DLD1 (cell line): Measurements from ENCODE around the gene SYT8.

Experiments
- in situ Hi-C: cut with HindIII; loops from 2 replicates; pipeline ENCODE4 v1.10.0; 2017; ENCODE audit warnings: low sequenced_read_pairs

The SYT8 gene

DNA sequence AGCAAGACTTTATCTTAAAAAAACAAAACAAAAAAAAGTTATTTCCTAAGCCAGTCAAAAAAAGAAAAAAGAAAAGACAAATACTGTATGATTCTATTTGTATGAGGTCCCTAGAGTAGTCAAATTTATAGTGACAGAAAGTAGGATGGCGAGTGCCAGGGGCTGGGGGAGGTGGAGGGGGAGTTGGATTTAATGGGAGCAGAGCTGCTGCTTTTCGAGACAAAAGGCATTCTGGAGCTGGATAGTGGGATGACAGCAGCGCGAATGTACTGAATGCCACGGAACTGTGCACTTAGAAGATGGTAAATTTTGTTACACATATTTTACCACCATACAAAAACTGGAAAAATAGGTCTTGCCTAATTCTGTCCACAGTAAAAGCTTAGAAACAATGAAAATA is 17.8 kb upstream of the SYT8 start:
- in situ Hi-C loops, result loop anchor here (10.0 kb wide), 1 partner anchor 112 kb away; no protein-coding TSS in a partner anchor

DNA sequence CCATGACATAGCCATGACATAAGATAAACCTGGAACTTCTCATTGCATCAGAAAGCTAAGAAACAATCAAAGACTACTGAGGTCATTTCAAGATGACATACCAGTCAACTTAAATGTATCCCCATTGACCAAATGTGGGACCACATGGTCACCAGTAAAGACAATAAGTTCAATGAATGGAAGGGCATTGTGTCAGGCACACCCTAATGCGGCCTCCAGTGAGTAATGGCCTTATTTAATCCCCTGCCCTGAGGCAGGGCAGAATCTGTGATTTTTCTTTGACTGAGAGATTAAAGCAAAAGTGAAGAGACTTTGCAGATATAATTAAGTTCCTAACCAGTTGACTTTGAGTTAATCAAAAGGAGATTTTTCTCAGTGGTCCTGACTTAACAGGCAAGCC is 17.3 kb upstream of the SYT8 start:
- in situ Hi-C loops, result loop anchor here (10.0 kb wide), 1 partner anchor 113 kb away; no protein-coding TSS in a partner anchor

DNA sequence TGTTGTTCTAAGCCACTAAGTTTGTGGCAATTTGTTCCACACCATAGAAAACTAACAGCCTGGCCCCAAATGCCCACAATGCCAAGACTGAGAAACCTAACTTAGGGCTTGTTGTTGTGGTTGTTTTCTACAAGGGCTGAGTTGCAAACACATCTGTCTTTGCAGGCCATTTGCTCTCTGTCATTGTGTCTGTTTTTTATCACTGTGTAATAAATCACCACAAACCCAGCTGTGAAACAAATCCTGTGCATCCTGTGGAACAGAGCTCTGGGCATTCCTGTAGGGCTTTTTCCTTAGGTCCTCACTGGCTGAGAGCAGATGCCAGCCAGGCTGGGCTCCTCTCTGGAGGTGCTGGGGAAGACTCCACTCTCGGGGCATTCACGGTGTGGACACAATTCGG is 15.7 kb upstream of the SYT8 start:
- in situ Hi-C loops, result loop anchor here (10.0 kb wide), 1 partner anchor 114 kb away; no protein-coding TSS in a partner anchor

- in situ Hi-C loops, result loop anchor here (10.0 kb wide), 1 partner anchor 46 kb away; no protein-coding TSS in a partner anchor
Observed at GRCh38 chr11:1820463-1821325, 14.1 kb upstream of the SYT8 start.

- in situ Hi-C loops, result loop anchor here (10.0 kb wide), 1 partner anchor 47 kb away; no protein-coding TSS in a partner anchor
Observed at GRCh38 chr11:1821562-1821961, 13.2 kb upstream of the SYT8 start.

DNA sequence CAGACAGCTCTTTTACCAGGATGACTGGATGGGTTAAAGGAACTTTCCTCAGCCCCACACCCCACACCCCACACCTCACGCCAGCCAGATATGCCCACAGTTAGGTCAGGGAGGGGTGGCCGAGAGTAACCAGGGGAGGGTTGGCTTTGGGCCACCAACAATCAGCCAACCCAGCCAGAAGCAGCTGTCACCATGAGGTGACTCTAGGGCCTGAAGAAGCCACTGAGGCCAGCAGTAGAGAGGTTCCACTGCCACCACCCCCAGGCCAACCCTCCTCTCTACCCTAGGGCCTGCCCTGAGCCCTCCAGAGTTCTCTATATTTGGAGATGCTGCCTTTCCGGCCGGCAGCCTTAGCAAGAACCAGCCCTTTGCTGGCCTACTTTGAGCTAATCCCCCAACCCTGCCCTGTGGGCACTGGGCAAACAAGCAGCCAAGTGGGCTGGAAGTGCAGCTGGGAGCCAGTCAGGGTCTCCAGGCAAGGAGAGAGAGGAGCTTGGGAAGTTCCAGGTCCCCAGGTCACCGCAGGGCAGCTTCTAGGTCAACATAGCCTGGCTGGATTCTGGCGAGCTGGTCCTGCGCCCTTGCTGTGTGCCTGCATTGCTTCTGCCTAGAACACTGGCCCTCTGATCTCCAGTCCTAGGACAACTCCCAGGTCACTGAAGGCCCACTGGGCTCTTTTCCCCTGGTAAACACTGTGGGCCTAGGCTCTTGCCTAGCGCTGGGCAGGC is 12.0 kb upstream of the SYT8 start:
- in situ Hi-C loops, result loop anchor here (10.0 kb wide), 1 partner anchor 48 kb away; no protein-coding TSS in a partner anchor

DNA sequence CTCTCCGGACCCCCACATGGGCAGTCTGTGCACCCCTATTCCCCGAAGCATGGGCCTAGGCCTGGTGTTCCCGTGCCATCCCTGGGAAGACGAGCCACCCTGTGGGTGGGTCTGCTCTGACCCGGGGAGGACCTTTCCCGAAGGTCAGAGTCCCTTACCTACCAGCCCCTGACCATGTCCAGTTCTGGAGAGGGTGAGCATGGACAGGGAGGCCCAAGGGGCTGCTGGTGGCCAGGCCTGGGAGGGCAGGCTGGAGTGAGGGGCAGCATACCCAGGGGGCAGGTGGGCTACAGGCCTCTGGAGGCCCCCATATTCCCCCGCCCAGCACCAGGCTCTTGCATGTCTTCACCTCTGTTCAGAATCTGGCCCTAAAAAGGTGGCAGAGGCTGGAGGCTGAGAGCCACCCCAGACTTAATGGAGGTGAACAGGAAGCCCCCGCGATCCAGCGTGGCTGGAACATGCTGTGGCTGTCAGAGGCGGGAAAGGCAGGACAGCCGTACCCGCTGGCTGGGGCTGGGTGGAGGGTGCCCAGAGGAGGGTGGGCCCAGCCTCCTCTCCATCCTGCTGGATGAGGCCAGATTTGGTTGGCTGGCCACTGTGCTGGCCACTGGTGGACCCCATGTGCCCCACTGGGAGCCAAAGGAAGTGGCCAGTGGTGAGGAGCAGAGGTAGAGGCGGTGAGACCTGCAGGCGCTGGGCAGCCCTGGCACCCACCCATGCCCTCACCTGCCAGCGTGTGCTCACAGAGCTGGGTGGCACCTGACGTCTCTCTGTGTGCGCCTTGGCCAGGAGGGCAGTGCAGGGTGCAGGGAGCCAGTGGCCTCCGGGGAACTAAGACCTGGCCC is 11.2 kb upstream of the SYT8 start:
- in situ Hi-C loops, result loop anchor here (10.0 kb wide), 1 partner anchor 49 kb away; no protein-coding TSS in a partner anchor

DNA sequence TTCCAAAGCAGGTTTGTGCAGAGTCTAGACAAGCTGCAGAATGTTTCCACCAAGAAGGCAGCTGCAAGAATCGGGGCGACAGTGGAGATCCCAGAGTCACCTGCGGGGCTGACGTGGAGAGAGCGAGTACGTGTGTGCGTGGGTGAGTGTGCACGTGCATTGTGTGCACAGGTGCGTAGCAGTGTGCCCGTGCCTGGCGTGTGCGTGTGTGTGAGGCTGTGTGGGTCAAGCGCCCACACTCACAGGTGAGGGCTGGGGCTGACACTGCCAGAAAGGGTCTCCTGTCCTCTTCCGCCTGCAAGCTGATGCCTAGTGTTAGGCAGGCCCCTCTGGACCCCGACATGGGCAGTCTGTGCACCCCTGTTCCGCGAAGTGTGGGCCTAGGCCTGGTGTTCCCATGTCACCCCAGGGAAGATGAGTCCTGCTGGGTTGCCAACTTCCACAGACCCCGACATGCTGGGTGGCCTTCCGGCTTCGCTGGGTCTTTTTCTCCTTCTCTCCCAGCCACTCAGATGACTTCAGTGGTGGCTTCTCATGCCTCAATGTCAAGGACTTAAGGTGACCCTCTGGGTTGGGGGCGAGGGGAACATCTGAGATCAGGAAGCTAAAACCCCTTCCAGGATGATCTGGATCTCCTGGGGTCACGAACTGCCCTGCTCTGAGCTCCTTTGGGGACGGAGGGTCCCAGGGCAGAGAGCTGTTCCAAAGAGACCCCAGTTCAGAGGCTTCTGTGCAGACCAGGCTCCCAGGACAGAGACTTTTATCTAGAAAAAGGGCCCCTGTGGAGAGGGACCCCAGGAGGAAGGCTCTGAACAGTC is 10.4 kb upstream of the SYT8 start:
- in situ Hi-C loops, result loop anchor here (10.0 kb wide), 1 partner anchor 50 kb away; no protein-coding TSS in a partner anchor

DNA sequence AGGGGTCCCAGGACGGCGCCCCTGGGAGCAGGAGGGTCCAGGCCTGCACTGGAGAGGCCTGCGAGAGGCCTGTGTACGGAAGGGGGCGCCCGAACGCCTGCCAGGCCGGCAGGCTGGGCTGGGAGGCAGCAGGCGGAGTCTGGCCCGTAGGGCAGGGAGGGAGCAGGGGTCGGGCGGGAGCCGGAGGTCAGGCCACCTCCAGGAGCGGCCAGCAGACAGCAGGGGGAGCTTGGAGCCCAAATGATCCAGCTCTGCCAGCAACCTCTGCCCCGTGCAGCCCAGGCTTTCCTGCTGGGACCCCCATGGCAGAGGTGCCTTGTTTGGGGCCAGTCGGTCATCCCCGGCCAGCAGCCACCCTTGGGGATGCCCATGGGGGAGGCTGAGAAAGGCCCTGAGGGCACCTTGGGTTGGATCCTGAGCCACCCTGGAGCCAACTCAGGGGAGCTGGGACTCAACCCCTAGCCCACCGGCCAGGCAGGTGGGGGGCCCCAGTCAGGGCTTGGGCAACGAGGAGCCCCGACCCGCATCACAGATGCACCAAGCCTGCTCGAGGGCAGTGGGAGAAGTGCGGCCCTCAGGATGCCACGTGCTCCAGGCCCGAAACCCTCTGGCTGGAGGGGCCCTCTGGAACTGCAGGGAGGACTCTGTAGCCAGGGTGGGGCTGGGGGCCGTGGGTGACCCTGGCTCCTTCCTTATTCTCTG is 9.6 kb upstream of the SYT8 start:
- in situ Hi-C loops, result loop anchor here (10.0 kb wide), 1 partner anchor 50 kb away; no protein-coding TSS in a partner anchor

DNA sequence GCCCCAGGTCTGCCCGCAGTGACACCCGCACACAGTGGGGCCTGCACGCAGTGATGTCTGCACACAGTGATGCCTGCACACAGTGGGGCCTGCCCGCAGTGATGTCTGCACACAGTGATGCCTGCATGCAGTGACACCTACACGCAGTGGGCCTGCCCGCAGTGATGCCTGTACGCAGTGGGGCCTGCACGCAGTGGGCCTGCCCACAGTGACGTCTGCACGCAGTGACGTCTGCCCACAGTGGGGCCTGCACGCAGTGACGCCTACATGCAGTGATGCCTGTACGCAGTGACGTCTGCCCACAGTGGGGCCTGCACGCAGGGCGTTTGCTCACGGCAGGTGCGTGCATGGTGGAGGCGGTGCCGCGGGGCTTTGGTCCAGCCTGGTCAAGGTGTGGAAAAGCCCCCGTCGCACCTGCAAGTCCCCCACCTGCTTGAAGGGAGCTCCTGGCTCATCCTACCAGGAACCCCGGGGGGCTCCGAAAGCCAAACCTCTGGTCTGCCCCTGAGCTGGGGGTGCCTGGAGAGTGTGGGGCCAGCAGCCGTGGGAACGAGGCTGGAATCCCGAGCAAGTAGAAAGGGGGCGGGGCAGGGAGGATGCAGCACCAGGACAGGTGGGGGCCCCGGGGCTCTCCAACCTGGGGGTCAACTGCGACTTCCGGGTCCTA is 8.9 kb upstream of the SYT8 start:
- in situ Hi-C loops, result loop anchor here (10.0 kb wide), 1 partner anchor 51 kb away; no protein-coding TSS in a partner anchor

DNA sequence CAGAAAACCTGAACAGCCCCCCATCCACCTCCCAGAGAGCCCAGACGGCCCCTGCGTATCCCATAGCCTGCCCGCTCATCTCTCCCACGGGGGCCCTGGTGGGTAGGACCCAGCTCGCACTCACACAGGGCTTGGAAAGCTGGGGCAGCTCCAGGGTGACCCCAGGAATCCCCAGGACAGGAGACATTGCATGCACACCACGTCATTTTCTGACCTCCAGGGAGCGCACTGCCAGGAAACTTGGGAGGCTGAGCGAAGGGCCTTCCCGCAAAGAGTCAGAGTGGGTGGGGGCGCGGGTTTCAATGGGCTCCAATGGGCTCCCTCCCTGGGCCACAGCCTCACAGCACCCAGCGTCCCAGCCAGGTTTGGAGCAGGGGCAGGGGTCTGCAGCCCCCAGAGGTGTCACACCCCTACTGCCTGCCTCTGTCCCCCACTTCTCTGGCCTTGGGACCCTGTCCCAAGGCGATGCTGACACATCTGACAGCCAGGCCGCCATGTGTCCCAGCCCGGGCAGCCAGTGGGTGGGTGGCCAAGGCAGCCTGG is 8.2 kb upstream of the SYT8 start:
- in situ Hi-C loops, result loop anchor here (10.0 kb wide), 1 partner anchor 52 kb away; no protein-coding TSS in a partner anchor

DNA sequence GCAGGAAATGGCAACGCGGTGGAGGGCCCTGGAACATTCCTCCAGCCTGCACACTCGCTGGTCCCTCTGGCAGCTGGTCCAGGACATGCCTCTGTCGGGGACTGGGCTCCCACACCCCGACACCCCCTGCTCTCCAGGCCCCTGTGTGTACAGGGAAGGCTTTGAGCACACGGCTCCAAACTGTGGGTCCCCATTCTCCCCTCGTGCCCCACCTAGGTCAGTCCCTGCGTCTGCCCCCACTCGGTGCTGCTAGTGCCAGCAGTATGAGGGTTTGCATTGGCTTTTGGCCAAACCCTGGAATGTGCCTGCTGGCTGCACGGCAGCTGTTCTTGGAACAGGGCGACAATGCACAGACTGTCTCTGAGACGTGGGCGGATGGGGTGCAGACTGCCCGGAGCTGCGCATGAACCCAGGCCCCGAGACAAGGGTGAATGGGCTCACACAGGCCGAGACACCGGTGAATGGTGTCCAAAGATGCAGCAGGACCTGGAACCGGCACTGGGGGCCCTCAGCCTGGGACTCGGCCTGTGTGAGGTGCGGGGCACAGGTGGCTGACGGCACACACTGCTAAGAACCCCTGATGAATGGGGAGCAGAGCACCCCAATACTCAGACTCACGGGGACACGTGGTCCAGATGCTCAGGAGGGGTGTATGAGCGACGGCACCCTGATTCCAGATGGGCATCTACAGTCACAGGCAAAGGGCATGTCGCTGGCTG is 7.5 kb upstream of the SYT8 start:
- in situ Hi-C loops, result loop anchor here (10.0 kb wide), 1 partner anchor 52 kb away; no protein-coding TSS in a partner anchor

DNA sequence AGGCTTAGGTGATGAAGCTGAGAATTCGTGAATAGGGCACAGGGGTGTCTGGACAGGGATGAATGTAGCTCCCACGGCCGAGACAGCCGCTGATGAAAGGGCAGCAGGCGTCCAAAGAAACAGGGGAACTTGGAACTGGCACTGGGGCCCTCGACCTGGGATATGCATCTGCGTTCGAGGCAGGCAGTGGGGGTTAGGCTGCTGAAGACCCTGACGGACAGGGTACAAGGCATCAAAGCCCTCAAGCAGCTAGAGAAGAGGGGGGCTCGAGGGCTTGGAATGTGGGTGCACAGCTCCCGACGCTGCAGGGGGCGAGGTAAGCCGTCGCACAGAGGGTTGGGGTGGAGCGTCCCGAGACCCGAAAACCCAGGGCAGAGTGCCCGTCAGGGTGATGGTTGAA is 6.9 kb upstream of the SYT8 start:
- in situ Hi-C loops, result loop anchor here (10.0 kb wide), 1 partner anchor 53 kb away; no protein-coding TSS in a partner anchor

- in situ Hi-C loops, result loop anchor here (10.0 kb wide), 1 partner anchor 54 kb away; no protein-coding TSS in a partner anchor
Observed at GRCh38 chr11:1828542-1828941, 6.2 kb upstream of the SYT8 start.

DNA sequence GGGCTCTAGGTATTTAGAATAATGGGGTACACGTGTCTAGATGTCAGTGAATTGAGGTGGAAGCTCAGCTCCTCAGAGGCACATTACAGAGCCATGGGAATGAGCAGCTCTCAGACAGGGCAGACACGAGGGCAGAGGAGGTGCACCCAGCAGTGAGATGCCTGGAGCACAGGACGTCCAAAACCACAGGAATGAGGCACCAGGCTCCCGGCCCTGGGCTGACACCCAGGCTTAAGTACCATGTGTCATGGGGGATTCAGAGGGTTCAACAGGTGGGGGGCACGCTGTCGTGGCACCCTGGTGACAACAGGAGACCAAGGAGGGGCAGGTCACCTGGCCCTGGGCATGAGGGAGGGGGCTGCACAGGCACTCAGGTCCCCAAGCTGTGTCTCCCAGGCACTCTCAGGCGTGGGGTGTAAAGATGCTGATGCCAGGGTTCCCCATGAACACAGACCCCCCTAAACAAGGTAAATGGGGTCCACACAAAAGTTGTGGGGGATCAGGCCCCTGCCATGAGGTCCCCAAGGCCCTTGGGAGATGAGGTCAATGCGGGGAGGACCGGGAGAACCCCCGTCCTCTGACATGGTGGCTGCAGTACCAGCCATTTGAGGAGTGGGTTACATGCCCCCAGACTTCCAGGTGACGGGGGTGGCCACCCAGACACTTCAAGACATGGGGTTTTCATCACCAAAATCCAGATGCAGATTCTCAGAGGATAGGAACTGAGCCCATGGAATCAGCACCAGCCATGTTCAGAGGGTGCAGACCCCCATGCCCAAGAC is 5.6 kb upstream of the SYT8 start:
- in situ Hi-C loops, result loop anchor here (10.0 kb wide), 1 partner anchor 54 kb away; no protein-coding TSS in a partner anchor

GRCh38 chr11:1830004-1830321 is 4.8 kb upstream of the SYT8 start:
- in situ Hi-C loops, result no loop called here
